OCI-M2 (cell line): Measurements from ENCODE around the gene FABP2.
"Not testable (repeated sequence)": the region's sequence is repeated elsewhere in the genome, so short reads cannot be mapped to it uniquely, and the experiment has no call there.

Experiments
- DNase-seq: peaks from one replicate; lab custom pipeline; 2025; ENCODE audit not compliant: unreplicated experiment; lab: John Stamatoyannopoulos, UW

Gene FABP2

GRCh38 chr4:119321921-119322687 is at the start of gene FABP2:
Gene FABP2 (minus strand): TSS chr4:119322138. CDS start chr4:119322102, 36 bp downstream.
- no peak for DNase-seq

DNA sequence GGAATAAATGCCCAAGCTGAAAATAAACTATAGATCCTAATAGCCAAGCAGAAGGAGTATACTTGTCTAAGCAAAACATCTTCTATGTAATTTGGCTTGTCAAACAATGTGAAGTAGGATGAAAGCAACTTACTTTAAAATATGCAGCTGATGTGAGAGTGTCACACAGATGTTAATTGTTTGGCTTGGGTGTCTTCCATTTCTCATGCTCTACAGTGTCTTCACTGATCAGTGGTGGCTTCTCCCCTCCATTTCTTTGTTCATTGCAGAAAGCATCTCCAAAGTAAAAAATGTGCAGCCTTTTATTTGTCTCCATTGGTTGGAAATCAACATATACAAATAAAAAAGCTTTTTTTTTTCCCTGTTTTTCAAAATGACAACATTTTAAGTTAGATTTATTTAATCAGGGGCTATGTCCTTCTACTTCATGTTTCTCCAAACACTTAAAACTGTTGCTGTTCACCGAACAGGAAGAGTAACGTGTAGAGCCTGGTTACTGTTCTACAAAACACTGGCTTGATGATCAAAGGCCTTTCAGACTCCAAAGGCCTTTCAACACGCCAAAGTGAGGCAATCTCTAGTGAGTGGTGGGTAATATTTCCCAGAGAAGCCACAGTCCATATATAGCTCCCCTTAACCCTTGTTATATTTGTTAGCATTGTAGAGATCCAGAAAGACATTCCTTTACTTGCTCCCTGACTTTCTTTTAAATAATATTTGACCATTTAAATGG is 49.2 kb upstream of the FABP2 start:
- not testable (repeated sequence) for DNase-seq

DNA sequence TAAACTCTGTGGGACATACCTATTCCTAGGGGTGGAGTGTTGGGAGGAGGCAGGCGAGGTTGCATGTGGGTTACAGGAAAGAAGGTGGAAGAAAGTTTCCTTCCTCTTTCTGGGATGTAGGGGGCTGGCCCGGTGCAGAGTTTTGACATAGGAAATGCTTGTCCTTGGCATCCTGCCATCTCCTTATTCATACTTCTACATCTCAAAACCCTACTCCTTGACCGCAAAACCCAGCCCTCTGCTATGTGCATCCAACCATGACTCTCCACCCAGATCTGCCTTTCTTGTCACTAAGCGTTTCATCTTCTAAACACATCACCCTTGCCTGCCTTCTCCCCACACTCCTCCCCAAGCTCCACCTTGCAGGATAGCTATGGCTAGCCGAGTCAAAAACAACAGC is 48.5 kb upstream of the FABP2 start:
- DNase-seq = not testable (repeated sequence)

DNA sequence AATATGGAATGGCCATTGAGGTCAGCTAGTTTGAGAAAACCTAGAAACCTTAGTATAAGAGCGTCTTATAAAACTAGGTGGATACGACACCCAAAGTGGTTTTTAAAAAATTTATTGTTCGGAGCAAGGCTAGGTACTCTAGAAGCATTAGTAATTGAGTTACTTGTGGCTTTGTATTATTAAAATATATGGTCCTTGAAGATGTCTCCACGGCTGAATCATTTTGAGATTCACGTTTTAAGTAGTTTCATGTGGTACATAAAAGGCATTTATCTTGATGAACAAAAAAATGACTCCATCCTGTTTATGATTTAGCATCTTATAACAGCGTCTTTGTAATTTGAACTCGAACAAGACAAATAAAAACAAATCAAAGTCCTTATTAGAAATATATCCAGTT is 44.9 kb upstream of the FABP2 start:
- DNase-seq = not testable (repeated sequence)

DNA sequence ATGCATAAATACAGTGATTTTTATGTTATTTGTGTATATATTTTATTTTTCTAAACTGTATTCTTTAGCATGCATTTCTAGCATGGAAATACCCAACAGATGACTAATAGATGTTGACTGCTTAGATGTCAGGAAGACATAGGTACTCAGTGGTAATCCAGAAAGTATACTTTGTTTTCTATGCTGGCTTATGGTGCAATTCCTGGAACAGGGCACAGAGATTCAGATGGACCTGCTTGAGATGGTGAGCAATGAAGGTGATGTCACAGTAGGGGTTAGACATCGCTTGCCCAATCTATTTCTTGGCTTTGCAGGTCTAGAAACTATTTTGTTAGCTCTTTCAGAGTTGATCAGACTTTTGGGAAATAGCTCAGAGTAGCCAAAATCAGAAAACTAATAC is 42.3 kb upstream of the FABP2 start:
- DNase-seq = not testable (repeated sequence)

DNA sequence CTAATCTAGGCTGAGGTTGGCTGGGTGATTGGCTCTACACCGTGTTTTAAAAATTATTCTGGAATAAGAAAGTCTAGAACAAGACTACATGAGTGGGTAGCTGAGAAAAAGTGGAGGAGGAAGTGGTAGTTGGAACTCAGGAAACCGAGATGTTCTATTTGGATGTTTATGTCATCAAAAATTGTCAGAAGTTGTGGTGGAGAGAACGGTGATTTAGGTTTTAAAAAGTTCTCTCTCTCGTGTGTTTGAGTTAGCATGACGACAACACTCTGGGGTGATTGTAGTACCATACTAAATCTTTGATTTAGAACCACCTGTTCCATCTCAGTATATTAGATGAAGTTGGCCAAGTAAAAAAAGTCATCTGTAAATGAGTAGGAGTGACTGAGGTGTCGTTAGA is 41.4 kb upstream of the FABP2 start:
- DNase-seq = not testable (repeated sequence)

DNA sequence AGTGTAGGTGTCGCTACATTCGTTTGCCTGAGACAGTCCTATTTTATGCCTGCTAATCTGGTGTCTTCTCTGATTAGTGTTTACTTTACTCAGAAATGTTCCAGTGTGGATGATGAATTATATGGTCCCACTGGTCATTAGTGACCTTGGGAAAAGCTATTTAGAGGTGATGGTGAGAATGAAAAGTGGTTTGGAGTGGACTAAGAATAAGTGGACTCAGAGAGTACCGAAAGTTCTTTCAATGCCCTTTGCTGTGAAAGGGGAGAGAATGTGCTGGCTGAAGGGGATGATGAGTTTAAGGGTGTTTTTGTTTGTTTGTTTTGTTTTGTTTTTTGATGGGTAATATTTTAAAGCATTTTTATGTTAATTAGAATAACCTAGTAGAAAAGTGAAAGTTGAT is 40.5 kb upstream of the FABP2 start:
- not testable (repeated sequence) for DNase-seq

- DNase-seq = not testable (repeated sequence)
These were observed 37.9 kb upstream of the FABP2 start for GRCh38 chr4:119359873-119360272.

DNA sequence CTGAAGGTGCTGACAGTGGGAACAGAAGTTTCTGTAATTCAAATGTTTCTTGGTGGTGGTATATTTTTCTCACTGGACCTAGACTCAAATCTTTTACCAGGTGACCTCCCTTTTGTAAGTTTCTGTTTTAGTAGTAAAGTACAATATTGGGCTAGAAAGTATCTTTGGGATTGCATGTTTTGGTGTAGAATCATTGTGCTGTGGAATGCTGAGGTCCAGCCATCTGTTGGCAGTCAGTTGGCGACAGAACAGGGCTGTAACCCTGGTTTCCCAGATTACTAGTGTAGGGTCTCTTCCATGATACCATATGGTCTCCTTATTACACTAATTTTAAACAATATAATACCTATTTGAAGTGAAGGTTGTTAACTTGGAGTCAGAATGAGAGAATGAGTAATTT is 34.9 kb upstream of the FABP2 start:
- DNase-seq = not testable (repeated sequence)

GRCh38 chr4:119356041-119356440 is 34.1 kb upstream of the FABP2 start:
- DNase-seq = not testable (repeated sequence)

DNA sequence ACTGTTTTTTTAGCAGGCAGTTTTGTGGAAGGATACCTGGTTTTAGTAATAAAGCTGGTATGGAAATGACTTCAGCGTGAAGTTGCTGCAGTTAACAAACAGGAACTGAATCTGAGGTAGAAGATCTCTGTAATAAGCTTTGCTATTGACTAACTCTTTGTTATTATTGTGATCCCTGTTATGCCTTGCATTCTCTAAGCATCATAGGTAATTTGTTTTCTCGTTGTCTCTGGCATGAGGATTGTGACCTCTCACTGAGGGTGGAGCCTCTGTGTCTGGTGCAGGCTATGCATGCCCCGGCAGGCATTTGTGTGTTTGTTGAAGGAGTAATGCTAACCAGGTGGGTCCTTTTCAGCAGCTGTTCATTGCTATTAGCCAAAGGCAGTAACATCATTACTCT is 31.4 kb upstream of the FABP2 start:
- DNase-seq = not testable (repeated sequence)

GRCh38 chr4:119348169-119348568 is 26.2 kb upstream of the FABP2 start:
- DNase-seq = not testable (repeated sequence)

DNA sequence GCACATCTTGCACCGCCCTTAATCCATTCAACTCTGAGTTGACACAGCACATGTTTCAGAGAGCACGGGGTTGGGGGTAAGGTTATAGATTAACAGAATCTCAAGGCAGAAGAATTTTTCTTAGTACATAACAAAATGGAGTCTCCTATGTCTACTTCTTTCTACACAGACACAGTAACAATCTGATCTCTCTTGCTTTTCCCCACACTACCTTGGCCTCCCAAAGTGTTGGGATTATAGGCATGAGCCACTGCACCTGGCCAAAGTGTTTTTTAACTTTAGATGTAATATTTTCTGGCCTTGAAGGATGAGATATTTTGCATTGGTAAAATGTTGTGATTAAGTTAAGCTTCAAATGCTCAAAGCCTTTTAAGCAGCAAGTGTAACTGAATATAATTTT is 21.4 kb upstream of the FABP2 start:
- DNase-seq = not testable (repeated sequence)

DNA sequence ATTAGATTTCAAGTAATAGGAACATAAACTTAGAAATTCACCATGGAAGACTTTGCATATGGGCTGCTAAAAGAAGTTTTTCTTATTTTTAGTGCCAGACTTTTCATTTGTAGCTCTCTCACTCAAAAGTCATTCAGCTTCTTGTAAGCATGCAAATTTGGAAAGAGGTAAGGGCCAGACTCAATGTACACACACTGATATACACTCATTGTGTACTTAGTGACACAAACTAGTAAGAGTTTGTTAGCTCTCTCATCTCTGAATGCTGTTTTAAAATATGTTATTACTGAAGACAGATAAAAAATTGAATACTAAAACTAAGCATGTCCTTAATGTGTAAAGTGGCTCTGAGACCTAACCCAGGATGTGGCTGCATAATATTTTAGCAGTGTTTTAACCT is 18.0 kb upstream of the FABP2 start:
- DNase-seq = not testable (repeated sequence)

- no peak for DNase-seq
These were observed 15.1 kb upstream of the FABP2 start for GRCh38 chr4:119337010-119337409.

DNA sequence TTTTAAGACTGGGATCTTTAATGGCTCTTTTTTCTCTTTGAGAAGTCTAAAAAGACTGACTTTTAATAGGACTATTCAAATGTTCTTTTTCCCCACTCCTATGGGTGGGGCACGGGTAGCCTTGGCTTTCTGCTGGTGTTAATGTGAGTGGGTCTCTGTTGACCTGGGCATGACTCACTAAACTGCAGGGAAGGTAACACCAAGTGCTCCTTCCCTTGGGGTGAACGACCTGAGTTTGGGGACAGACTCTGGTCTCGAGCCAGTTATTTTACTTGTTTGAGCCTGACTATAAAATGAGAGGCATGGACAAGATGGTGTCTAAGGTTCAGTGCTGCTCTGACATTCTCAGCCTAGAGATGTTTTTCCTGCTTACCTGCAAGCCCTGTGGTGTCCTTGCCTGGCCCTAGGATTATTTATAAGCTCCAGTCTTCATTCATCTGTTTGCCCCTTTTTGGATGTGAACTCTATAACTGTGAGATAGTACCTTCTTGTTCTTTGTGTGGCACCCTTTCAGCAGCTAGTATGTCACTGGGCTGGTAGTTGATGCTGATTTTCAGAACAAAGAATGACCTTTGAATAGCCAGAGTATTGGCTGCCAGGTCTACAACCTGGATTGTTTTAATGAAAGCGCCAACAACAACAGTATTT is 14.5 kb upstream of the FABP2 start:
- not testable (repeated sequence) for DNase-seq

GRCh38 chr4:119329835-119330620 is 8.1 kb upstream of the FABP2 start:
- no peak for DNase-seq

GRCh38 chr4:119328695-119329094 is 6.8 kb upstream of the FABP2 start:
- DNase-seq = no peak

DNA sequence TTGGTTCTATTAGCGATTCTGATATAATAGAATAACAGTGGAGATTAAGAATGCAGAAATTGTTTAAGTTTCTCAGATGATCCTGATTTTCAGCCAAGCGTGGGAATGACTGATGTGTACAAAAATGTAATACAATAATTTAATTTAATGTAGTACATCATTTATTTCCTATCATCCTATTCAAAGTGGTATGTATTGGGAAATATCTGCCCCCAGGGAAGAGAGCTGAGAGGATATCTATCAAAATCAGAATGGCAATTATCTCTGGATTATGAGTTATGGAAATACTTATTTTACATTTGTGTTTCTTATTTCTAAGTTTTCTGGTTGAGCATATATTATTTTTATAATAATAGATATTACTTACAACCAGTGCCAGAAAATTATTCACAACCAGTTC is 3.9 kb downstream of the FABP2 start:
- no peak for DNase-seq

- DNase-seq = no peak
These were observed 6.9 kb downstream of the FABP2 start for GRCh38 chr4:119315036-119315435.

DNA sequence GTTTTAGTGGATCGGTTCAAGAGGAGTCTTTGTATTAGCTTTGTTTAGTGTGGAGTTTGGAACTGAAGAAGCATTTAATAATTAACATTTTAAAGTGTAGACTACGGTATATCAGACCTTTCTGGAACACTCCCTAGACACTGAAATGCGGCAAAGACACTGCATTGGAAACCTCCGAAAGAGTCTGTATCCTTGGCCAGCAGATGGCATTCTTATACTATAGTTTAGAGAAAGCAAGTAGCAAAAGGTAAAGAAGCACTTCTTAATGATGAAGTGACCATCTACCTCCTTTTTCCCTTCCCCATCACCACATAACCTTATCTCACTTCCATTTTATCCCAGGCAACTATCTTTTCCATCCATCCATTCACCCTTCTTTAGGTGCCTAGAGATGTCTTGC is 7.6 kb downstream of the FABP2 start:
- no peak for DNase-seq
